Activated B cell treated with CpG ODN at 0.5 μM for 24 hours (primary cell): ENCODE results near the gene SCAPER. TPM values are rescaled to one million over a fixed set of nuclear protein-coding genes. Genes with fewer than 3 reads are reported as not detected.
A peak's percentile ranks its signal among the peaks of the same experiment; 100 is the strongest.
"Not testable (repeated sequence)": the region's sequence is repeated elsewhere in the genome, so short reads cannot be mapped to it uniquely, and the experiment has no call there.

ENCODE experiments used
- ATAC-seq: fragments of 200-7000 bp; cut with Tn5 transposase; one replicate; pipeline ENCODE4 v1.10.0; 2021; ENCODE audit warnings: low read depth, mild to moderate bottlenecking, moderate library complexity
- CTCF ChIA-PET: fragments of 350-600 bp; sonication (Branson Sonifier 250); formaldehyde crosslinking; loops from one replicate; lab custom pipeline; 2021; ENCODE audit warnings: antibody characterized with exemption; lab: Charles Lee
- POLR2A ChIA-PET: fragments of 350-600 bp; sonication (Branson Sonifier 250); formaldehyde crosslinking; loops from one replicate; lab custom pipeline; 2021; ENCODE audit warnings: antibody characterized with exemption; lab: Charles Lee
- DNase-seq: peaks from one replicate; pipeline ENCODE4 v3.0.0; 2022
- H3K27ac Mint-ChIP-seq: one replicate; pipeline ENCODE4 v1.8.0; 2020; ENCODE audit warnings: mixed read lengths
- H3K27me3 Mint-ChIP-seq: one replicate; pipeline ENCODE4 v1.8.0; 2021; ENCODE audit warnings: mixed read lengths
- H3K36me3 Mint-ChIP-seq: one replicate; pipeline ENCODE4 v1.8.0; 2021; ENCODE audit warnings: low read depth, mixed read lengths
- H3K4me1 Mint-ChIP-seq: one replicate; pipeline ENCODE4 v1.8.0; 2021; ENCODE audit warnings: mixed read lengths
- H3K4me3 Mint-ChIP-seq: one replicate; pipeline ENCODE4 v1.8.0; 2020; ENCODE audit warnings: mild to moderate bottlenecking, mixed read lengths
- H3K9me3 Mint-ChIP-seq: one replicate; pipeline ENCODE4 v1.8.0; 2020; ENCODE audit warnings: mixed read lengths
- intact Hi-C: fragments of 100-400 bp; cut with micrococcal nuclease; formaldehyde crosslinking; loops from one replicate; pipeline ENCODE4 v1.15.1; 2024
- total RNA-seq: library from RNA; stranded (reverse); gene quantifications from 2 replicates; pipeline ENCODE4 v1.2.3, GENCODE V29; 2022
- TF ChIP-seq, protein P1 (sequence below): fragments of 200-600 bp; IDR thresholded peaks from one replicate; pipeline ENCODE4 v1.8.0; 2022; ENCODE audit warnings: antibody characterized with exemption, mild to moderate bottlenecking

The SCAPER gene
- total RNA-seq, 1 donor from 2014 or later, result 38.8 TPM

DNA sequence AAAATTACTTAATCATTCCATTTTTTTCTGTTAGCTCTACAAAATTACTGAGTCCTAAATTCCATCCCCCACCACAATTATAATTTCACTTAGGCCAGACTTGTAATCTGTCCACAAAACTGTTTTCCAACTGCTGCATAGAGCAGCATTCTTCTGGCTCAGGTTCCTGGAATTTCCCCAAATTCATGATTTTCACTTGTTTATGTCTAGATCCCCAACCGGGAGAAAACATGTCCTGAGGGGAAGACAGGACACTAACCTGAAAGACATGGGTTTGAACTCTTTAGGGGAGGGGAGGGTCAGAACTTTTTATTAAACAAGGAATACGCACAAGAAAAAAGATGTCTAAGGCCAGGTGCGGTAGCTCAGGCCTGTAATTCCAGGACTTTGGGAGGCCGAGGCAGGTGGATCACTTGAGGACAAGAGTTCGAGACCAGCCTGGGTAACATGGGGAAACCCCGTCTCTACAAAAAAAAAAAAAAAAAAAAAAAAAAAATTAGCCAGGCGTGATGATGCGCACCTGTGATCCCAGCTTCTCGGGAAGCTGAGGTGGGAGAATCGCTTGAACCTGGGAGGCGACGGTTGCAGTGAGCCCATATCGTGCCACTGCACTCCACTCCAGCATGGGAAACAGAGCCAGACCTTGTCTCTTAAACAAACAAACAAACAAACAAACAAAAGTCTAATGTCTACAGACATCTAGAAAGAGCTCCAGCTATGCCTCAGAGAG is 595.4 kb downstream of the SCAPER start:
- DNase-seq, result no peak
- Mint-ChIP-seq H3K9me3 (peaks cover 2% of the 10 kb centered on the region), H3K27me3 (no peaks in the 10 kb centered on the region), H3K4me1 (peaks cover 43% of the 10 kb centered on the region), H3K27ac (no peak overlapping the region), H3K36me3 (peaks cover 15% of the 10 kb centered on the region), H3K4me3 (peak overlapping the region; percentile 89)
- ChIA-PET POLR2A (interaction anchor here (0.6 to 1.9 kb wide), 3 partner anchors 30 to 1117 kb away, joined by 4 to 11 read pairs (median 6); no protein-coding TSS in a partner anchor), CTCF (no interaction called here)
- no peak for ATAC-seq
- TF ChIP-seq, protein P1, sequence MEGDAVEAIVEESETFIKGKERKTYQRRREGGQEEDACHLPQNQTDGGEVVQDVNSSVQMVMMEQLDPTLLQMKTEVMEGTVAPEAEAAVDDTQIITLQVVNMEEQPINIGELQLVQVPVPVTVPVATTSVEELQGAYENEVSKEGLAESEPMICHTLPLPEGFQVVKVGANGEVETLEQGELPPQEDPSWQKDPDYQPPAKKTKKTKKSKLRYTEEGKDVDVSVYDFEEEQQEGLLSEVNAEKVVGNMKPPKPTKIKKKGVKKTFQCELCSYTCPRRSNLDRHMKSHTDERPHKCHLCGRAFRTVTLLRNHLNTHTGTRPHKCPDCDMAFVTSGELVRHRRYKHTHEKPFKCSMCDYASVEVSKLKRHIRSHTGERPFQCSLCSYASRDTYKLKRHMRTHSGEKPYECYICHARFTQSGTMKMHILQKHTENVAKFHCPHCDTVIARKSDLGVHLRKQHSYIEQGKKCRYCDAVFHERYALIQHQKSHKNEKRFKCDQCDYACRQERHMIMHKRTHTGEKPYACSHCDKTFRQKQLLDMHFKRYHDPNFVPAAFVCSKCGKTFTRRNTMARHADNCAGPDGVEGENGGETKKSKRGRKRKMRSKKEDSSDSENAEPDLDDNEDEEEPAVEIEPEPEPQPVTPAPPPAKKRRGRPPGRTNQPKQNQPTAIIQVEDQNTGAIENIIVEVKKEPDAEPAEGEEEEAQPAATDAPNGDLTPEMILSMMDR, result no peak
- intact Hi-C loops, result loop anchor here (10.0 kb wide), 2 partner anchors 625 to 755 kb away; partner anchors contain the start of gene RCN2

DNA sequence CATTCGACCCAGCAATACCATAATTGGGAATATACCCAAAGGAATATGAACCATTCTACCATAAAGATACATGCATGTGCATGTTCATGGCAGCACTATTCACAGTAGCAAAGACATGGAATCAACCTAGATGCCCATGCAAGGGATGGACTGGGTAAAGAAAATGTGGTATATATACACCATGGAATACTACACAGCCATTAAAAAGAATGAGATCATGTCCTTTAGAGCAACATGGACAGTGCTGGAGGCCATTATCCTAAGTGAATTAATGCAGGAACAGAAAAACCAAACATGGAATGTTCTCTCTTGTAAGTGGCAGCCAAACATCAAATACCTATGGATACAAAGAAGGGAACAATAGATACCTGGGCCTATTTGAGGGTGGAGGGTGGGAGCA is 601.2 kb downstream of the SCAPER start:
- POLR2A ChIA-PET, result no interaction called here
- TF ChIP-seq, protein P1, result no peak
- H3K4me3 Mint-ChIP-seq, result no peak overlapping the region
- H3K36me3 Mint-ChIP-seq, result peaks cover 16% of the 10 kb centered on the region
- H3K4me1 Mint-ChIP-seq, result peaks cover 25% of the 10 kb centered on the region
- H3K27me3 Mint-ChIP-seq, result no peaks in the 10 kb centered on the region
- CTCF ChIA-PET, result no interaction called here
- intact Hi-C loops, result no loop called here
- H3K27ac Mint-ChIP-seq, result no peak overlapping the region
- DNase-seq, result no peak
- H3K9me3 Mint-ChIP-seq, result peaks cover 2% of the 10 kb centered on the region
- no peak for ATAC-seq

DNA sequence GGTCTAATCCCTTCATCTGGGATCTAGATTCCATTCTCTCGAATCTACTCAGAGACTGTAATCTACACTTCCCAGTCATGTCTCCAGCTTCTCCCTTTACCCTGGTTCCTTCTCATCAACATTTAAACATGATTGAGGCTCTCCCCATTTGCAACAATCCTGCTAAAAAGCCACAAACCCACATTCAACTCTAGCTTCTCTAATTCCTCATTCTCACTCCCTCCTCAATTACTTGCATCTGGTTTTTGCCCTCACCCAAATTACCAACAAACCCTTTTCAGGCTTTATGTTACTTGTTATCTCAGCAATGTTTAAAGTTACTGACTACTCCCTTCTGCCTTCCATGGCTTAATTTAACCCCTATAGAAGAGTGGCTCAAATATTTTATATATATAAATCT is 605.4 kb downstream of the SCAPER start:
- TF ChIP-seq, protein P1, result no peak
- Mint-ChIP-seq H3K4me3 (no peak overlapping the region), H3K4me1 (peaks cover 16% of the 10 kb centered on the region), H3K27me3 (no peaks in the 10 kb centered on the region), H3K9me3 (no peaks in the 10 kb centered on the region), H3K27ac (no peak overlapping the region), H3K36me3 (peaks cover 6% of the 10 kb centered on the region)
- no peak for ATAC-seq
- intact Hi-C loops, result no loop called here
- CTCF ChIA-PET, result interaction anchor here (1.0 kb wide), 1 partner anchor 14 kb away, joined by 4 read pairs; no protein-coding TSS in a partner anchor
- DNase-seq, result no peak
- POLR2A ChIA-PET, result no interaction called here

DNA sequence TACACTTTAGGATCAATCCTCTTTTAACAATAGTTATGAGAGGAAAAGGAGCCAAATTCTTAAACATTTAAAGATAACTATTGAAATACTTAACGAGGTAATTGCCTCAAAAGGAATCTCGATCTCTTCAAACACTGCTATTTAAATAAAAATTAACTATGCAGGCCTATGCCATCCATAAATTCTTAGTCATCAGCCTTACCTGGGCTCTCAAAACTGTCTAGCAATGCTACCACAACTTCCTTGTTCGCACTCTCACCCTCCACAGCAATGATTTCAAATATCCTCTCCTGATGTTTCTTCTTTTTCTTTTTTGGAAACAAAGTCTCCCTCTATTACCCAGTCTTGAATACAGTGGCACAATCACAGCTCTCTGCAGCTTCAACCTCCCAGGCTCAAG is 606.2 kb downstream of the SCAPER start:
- H3K4me1 Mint-ChIP-seq, result peaks cover 18% of the 10 kb centered on the region
- no peaks in the 10 kb centered on the region for H3K9me3 Mint-ChIP-seq
- H3K36me3 Mint-ChIP-seq, result peaks cover 5% of the 10 kb centered on the region
- no peaks in the 10 kb centered on the region for H3K27me3 Mint-ChIP-seq
- ChIA-PET POLR2A (no interaction called here), CTCF (no interaction called here)
- H3K4me3 Mint-ChIP-seq, result no peak overlapping the region
- ATAC-seq (no peak), DNase-seq (no peak)
- TF ChIP-seq, protein P1, result no peak
- intact Hi-C loops, result no loop called here
- H3K27ac Mint-ChIP-seq, result no peak overlapping the region

DNA sequence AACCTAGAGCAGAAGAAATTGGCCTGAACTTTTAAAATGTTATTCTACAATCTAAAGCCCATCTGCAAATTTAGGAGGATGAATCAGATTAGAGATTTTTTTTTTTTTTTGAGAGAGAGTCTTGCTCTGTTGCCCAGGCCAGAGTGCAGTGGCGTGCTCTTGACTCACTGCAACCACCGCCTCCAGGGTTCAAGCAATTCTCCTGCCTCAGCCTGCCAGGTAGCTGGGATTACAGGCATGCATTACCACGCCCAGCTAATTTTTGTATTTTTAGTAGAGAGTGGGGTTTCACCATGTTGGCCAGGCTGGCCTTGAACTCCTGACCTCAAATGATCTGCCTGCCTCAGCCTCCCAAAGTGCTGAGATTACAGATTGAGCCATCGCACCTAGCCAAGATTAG is 607.2 kb downstream of the SCAPER start:
- DNase-seq, ATAC-seq, H3K4me3 Mint-ChIP-seq, CTCF ChIA-PET, H3K9me3 Mint-ChIP-seq, H3K27me3 Mint-ChIP-seq, intact Hi-C loops, H3K36me3 Mint-ChIP-seq, H3K27ac Mint-ChIP-seq: not testable (repeated sequence)
- POLR2A ChIA-PET, result interaction anchor here (0.6 to 0.7 kb wide), 2 partner anchors 8 to 39 kb away, joined by 3 to 4 read pairs; partner anchors contain the start of gene ISL2
- H3K4me1 Mint-ChIP-seq, result peaks cover 19% of the 10 kb centered on the region

Other genes with a start within 250 kb of the SCAPER start
- gene RCN2, start 26.4 kb upstream of the SCAPER start, total RNA-seq, result 23.8 and 25.0 TPM in 2 replicates
- gene PSTPIP1, start 89.8 kb upstream of the SCAPER start, total RNA-seq, result 33.7 and 42.7 TPM in 2 replicates
- 104 and 113 TPM in 2 replicates for gene TSPAN3, start 165.8 kb upstream of the SCAPER start, total RNA-seq